Skeletal muscle satellite cell (primary cell): ENCODE data around the gene LRRC56.

Experiments
- H3K27me3 ChIP-seq: 2 replicates; pipeline ENCODE4 v1.7.0; 2013; ENCODE audit warnings: low read length; ENCODE audit not compliant: control insufficient read depth, insufficient read depth
- H3K36me3 ChIP-seq: 2 replicates; pipeline ENCODE4 v1.7.0; 2013; ENCODE audit warnings: mild to moderate bottlenecking, control low read depth, low read length; ENCODE audit not compliant: insufficient read depth
- H3K4me1 ChIP-seq: 2 replicates; pipeline ENCODE4 v1.7.0; 2013; ENCODE audit warnings: low read length; ENCODE audit not compliant: control insufficient read depth, insufficient read depth
- H3K4me2 ChIP-seq: 2 replicates; pipeline ENCODE4 v1.7.0; 2013; ENCODE audit warnings: mild to moderate bottlenecking, low read length
- H3K4me3 ChIP-seq: 2 replicates; pipeline ENCODE4 v1.7.0; 2013; ENCODE audit warnings: low read length
- H3K9ac ChIP-seq: 2 replicates; pipeline ENCODE4 v1.7.0; 2013; ENCODE audit warnings: mild to moderate bottlenecking, low read depth, low read length, moderate library complexity
- H3K9me3 ChIP-seq: replicated peaks from 2 replicates; pipeline ENCODE4 v1.7.0; 2013; ENCODE audit warnings: mild to moderate bottlenecking, control low read depth, low read length

The LRRC56 gene

DNA sequence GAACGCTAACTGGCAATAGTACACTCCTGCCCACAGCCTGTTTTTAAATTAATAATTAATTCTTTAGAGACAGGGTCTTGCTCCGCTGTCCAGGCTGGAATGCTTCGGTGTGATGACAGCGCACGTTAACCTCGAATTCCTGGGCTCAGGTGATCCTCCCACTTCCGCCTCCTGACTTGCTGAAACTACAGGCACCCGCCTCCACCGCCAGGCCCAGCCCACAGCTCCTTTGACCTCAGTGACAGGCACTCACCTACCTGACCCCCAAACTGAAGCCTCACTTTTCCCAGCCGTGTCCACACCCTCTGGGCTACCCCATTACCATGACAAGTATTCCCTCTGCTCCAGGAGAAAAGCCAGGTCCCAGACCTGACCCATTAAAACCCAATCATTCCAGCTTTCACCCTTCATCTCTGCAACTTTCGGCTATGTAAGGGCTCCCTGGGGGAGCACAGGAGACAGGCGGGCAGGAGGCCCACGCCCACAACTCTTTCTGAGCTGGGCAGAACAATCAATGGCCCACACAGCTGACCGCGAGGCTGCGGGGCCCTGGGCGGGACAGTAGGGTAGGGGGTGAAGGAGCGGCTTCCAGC lies 22.5 kb downstream of the LRRC56 start:
- Histone ChIP-seq H3K4me3 (peak overlapping the region; percentile 90), H3K4me1 (peaks cover 15% of the 10 kb centered on the region)

DNA sequence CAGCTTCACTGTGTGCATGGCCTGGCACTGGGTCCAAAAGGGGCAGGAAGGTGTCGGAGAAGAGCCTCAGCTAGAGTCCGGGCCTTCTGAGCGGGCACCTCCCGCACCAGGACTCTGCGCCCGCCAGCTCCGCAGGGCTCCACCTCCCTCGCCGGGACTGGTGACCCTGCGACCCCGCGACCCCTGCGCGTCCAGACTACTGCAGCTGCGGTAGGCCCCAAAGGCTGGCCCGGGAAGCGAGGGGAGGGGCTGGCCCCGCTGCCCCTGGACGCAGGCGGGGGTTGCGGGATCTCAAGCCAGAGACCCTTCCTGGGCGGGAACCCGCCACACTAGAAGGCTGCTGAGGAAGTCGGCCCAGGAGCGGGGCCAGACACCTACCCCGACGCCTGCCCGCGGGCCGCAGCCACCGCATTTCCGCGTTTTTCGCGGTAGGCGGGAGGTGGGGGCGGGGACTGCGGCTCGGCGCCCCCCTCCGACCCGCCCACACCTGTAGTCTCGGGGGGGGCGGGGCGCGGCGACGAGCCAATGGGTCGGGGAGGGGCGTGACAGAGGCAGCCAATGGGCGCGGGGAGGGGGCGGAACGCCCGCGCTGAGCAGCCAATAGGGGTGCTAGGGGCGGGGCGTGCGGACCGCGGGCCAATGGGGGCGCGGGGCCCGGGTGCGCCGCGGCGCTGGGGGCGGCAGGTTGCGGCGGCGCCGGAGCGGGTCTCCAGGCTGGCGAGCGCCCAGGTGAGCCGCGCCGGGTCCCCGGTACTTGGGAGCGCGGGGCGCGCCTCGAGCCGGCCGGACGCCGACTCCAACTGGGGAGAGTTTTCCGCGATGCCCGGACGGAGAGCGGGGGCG lies 23.2 kb downstream of the LRRC56 start, which contains the start of the genes LMNTD2 and RASSF7:
Gene LMNTD2, minus strand, starts transcription at position 434 of the 843 bp plus-strand sequence. Its CDS starts 22 bp downstream, at position 412.
Gene RASSF7, plus strand, starts transcription at position 666 of the 843 bp plus-strand sequence. CDS start 799 bp downstream, outside the sequence.
- H3K4me1 ChIP-seq = peaks cover 14% of the 10 kb centered on the region
- H3K9me3 ChIP-seq = no peaks in the 10 kb centered on the region
- H3K4me2 ChIP-seq = peak within 1 kb of the TSS; percentile 98
- peaks cover 23% of the 10 kb centered on the region for H3K27me3 ChIP-seq
- H3K4me3 ChIP-seq = peak within 1 kb of the TSS; percentile 90
- no peaks in the 10 kb centered on the region for H3K36me3 ChIP-seq
- peak within 1 kb of the TSS; percentile 63 for H3K9ac ChIP-seq

More for the DNA sequence above, 22.5 kb downstream of the LRRC56 start:
- H3K9me3 ChIP-seq = no peaks in the 10 kb centered on the region
- H3K36me3 ChIP-seq = no peaks in the 10 kb centered on the region
- H3K9ac ChIP-seq = no peak overlapping the region
- peaks cover 26% of the 10 kb centered on the region for H3K27me3 ChIP-seq
- peak overlapping the region; percentile 97 for H3K4me2 ChIP-seq

GRCh38 chr11:561148-562003 lies 24.0 kb downstream of the LRRC56 start:
- Histone ChIP-seq H3K36me3 (peaks cover 3% of the 10 kb centered on the region), H3K9me3 (no peaks in the 10 kb centered on the region), H3K4me2 (peak overlapping the region; percentile 98), H3K4me3 (peak overlapping the region; percentile 90), H3K9ac (peak overlapping the region; percentile 63), H3K27me3 (peaks cover 16% of the 10 kb centered on the region), H3K4me1 (peaks cover 14% of the 10 kb centered on the region)

DNA sequence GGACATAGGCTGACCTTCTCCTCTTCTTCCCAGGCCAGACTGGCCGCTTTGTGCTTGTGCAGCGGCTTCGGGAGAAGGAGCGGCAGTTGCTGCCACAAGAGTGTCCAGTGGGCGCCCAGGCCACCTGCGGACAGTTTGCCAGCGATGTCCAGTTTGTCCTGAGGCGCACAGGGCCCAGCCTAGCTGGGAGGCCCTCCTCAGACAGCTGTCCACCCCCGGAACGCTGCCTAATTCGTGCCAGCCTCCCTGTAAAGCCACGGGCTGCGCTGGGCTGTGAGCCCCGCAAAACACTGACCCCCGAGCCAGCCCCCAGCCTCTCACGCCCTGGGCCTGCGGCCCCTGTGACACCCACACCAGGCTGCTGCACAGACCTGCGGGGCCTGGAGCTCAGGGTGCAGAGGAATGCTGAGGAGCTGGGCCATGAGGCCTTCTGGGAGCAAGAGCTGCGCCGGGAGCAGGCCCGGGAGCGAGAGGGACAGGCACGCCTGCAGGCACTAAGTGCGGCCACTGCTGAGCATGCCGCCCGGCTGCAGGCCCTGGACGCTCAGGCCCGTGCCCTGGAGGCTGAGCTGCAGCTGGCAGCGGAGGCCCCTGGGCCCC lies 24.8 kb downstream of the LRRC56 start:
- Histone ChIP-seq H3K36me3 (peaks cover 6% of the 10 kb centered on the region), H3K9me3 (no peaks in the 10 kb centered on the region), H3K4me2 (peak overlapping the region; percentile 98), H3K4me3 (no peak overlapping the region), H3K27me3 (peaks cover 8% of the 10 kb centered on the region), H3K9ac (no peak overlapping the region), H3K4me1 (peaks cover 16% of the 10 kb centered on the region)

GRCh38 chr11:563066-563811 lies 25.9 kb downstream of the LRRC56 start:
- Histone ChIP-seq H3K36me3 (peaks cover 8% of the 10 kb centered on the region), H3K4me1 (peaks cover 25% of the 10 kb centered on the region), H3K4me3 (no peak overlapping the region), H3K9ac (no peak overlapping the region), H3K9me3 (no peaks in the 10 kb centered on the region), H3K4me2 (no peak overlapping the region), H3K27me3 (no peaks in the 10 kb centered on the region)

DNA sequence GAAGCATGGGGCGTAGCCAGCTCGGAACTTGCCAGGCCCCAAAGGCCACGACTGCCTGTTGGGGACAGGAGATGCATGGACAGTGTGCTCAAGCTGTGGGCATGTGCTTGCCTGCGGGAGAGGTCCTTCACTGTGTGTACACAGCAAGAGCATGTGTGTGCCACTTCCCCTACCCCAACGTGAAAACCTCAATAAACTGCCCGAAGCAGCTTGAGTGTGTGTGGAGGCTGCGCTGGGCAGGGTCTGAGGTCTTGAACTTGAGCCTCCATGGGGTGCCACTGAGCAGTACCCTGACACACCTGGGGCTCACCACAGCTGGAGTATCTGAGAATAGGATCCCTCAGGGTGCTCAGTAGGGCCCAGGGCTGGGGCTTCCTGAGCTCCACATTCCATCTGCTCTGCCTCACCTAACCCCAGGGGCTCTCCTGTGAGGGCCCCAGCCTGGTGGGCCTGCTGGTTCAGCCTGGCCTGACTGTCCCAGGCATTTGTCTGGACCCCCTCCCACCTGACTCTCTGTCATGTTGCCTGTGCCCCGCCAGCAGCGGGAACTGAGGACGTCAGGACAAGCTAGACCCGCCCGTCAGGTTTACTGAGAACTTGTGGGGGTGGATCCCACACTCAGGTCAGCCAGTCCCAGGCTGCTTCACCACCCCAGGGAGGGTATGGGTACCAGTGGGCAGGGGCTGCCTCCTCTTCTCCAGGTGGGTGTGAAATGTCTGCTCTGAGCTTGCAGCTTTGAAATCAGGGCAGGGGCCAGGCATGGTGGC lies 26.7 kb downstream of the LRRC56 start:
- no peaks in the 10 kb centered on the region for H3K9me3 ChIP-seq
- H3K9ac ChIP-seq = no peak overlapping the region
- peaks cover 27% of the 10 kb centered on the region for H3K4me1 ChIP-seq
- no peak overlapping the region for H3K4me3 ChIP-seq
- peaks cover 8% of the 10 kb centered on the region for H3K36me3 ChIP-seq
- no peak overlapping the region for H3K4me2 ChIP-seq
- no peaks in the 10 kb centered on the region for H3K27me3 ChIP-seq

GRCh38 chr11:565921-566509 lies 28.7 kb downstream of the LRRC56 start:
- Histone ChIP-seq H3K9me3 (no peaks in the 10 kb centered on the region), H3K4me1 (peaks cover 27% of the 10 kb centered on the region), H3K4me3 (no peak overlapping the region)

GRCh38 chr11:567011-567628 lies 29.8 kb downstream of the LRRC56 start:
- Histone ChIP-seq H3K9me3 (no peaks in the 10 kb centered on the region), H3K4me2 (peak overlapping the region; percentile 85), H3K36me3 (peaks cover 8% of the 10 kb centered on the region), H3K4me1 (peaks cover 18% of the 10 kb centered on the region), H3K27me3 (no peaks in the 10 kb centered on the region), H3K4me3 (peak overlapping the region; percentile 84), H3K9ac (peak overlapping the region; percentile 91)

More at GRCh38 chr11:565921-566509, 28.7 kb downstream of the LRRC56 start:
- Histone ChIP-seq H3K36me3 (peaks cover 8% of the 10 kb centered on the region), H3K9ac (no peak overlapping the region), H3K4me2 (no peak overlapping the region), H3K27me3 (no peaks in the 10 kb centered on the region)

DNA sequence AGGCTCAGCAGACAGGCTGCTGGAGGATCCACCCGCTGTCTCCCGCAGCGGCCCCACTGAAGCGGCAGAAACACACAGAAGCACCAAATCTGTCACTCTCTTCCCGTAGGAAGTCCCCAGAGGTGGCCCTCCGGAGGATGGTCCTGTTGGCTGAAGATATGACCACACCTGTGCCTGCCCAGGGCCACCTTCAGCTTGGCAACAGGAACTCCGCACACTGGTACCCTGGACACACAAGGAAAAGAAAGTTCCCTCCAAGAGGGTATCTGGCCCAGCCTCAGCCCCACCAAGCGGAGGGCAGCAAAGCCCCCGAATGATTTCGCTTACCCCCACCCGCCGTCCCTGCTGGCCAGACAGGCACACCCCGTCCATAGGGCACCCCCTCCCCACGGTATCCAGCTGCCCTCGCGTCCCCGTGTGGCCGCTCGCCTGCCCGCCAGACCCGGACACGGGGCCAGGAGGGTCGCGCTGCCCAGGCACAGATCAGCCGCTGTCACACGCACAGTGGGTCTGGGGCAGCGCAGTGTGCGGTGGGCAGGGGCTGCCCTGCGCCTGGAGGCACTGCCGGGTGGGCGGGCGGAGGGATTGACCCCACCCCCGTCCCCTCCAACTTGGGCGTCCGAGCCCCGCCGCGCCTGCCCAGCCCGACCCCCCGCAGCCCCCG lies 30.4 kb downstream of the LRRC56 start:
- H3K9ac ChIP-seq = peak overlapping the region; percentile 91

More for the DNA sequence above, 30.4 kb downstream of the LRRC56 start:
- peak overlapping the region; percentile 84 for H3K4me3 ChIP-seq
- peaks cover 8% of the 10 kb centered on the region for H3K36me3 ChIP-seq
- H3K27me3 ChIP-seq = no peaks in the 10 kb centered on the region
- H3K4me2 ChIP-seq = peak overlapping the region; percentile 85
- no peaks in the 10 kb centered on the region for H3K9me3 ChIP-seq
- peaks cover 18% of the 10 kb centered on the region for H3K4me1 ChIP-seq
